ENCODE results near the gene SCD5.

Gene SCD5

GRCh38 chr4:82691431-82691830 lies 107.2 kb downstream of the SCD5 start:
- H3K27me3 Mint-ChIP-seq, result no peaks in the 10 kb centered on the region
- no peaks in the 10 kb centered on the region for H3K4me1 Mint-ChIP-seq (ENCODE audit: low read depth)
- H3K4me3 Mint-ChIP-seq, result no peak overlapping the region
- no peak overlapping the region for H3K27ac Mint-ChIP-seq
- intact Hi-C loops (cut with micrococcal nuclease), result no loop called here
- no peaks in the 10 kb centered on the region for H3K36me3 Mint-ChIP-seq (ENCODE audit: low read depth)
- no peaks in the 10 kb centered on the region for H3K9me3 Mint-ChIP-seq

GRCh38 chr4:82688091-82688795 lies 110.4 kb downstream of the SCD5 start:
- Mint-ChIP-seq H3K4me1 (ENCODE audit: low read depth) (no peaks in the 10 kb centered on the region), H3K27ac (no peak overlapping the region), H3K36me3 (ENCODE audit: low read depth) (no peaks in the 10 kb centered on the region), H3K4me3 (no peak overlapping the region), H3K27me3 (no peaks in the 10 kb centered on the region), H3K9me3 (no peaks in the 10 kb centered on the region)
- intact Hi-C loops (cut with micrococcal nuclease), result no loop called here

GRCh38 chr4:82687531-82687930 lies 111.1 kb downstream of the SCD5 start:
- intact Hi-C loops (cut with micrococcal nuclease), result no loop called here
- no peak overlapping the region for H3K27ac Mint-ChIP-seq
- no peaks in the 10 kb centered on the region for H3K4me1 Mint-ChIP-seq (ENCODE audit: low read depth)
- H3K27me3 Mint-ChIP-seq, result no peaks in the 10 kb centered on the region
- H3K36me3 Mint-ChIP-seq (ENCODE audit: low read depth), result no peaks in the 10 kb centered on the region
- no peak overlapping the region for H3K4me3 Mint-ChIP-seq
- H3K9me3 Mint-ChIP-seq, result no peaks in the 10 kb centered on the region

- no peaks in the 10 kb centered on the region for H3K9me3 Mint-ChIP-seq
- peaks cover 9% of the 10 kb centered on the region for H3K4me1 Mint-ChIP-seq (ENCODE audit: low read depth)
- H3K4me3 Mint-ChIP-seq, result no peak overlapping the region
- no peaks in the 10 kb centered on the region for H3K36me3 Mint-ChIP-seq (ENCODE audit: low read depth)
- intact Hi-C loops (cut with micrococcal nuclease), result no loop called here
- H3K27me3 Mint-ChIP-seq, result no peaks in the 10 kb centered on the region
- no peak overlapping the region for H3K27ac Mint-ChIP-seq
Measured at GRCh38 chr4:82681754-82682153, 116.8 kb downstream of the SCD5 start.

GRCh38 chr4:82680834-82681233 lies 117.8 kb downstream of the SCD5 start:
- intact Hi-C loops (cut with micrococcal nuclease), result no loop called here
- H3K9me3 Mint-ChIP-seq, result no peaks in the 10 kb centered on the region

GRCh38 chr4:82679531-82679930 lies 119.1 kb downstream of the SCD5 start:
- H3K4me1 Mint-ChIP-seq (ENCODE audit: low read depth), result peaks cover 9% of the 10 kb centered on the region
- no peaks in the 10 kb centered on the region for H3K9me3 Mint-ChIP-seq
- H3K36me3 Mint-ChIP-seq (ENCODE audit: low read depth), result no peaks in the 10 kb centered on the region
- intact Hi-C loops (cut with micrococcal nuclease), result no loop called here
- H3K27me3 Mint-ChIP-seq, result no peaks in the 10 kb centered on the region
- no peak overlapping the region for H3K27ac Mint-ChIP-seq
- no peak overlapping the region for H3K4me3 Mint-ChIP-seq

More at GRCh38 chr4:82680834-82681233, 117.8 kb downstream of the SCD5 start:
- H3K27me3 Mint-ChIP-seq, result no peaks in the 10 kb centered on the region
- no peak overlapping the region for H3K27ac Mint-ChIP-seq
- H3K4me1 Mint-ChIP-seq (ENCODE audit: low read depth), result peaks cover 9% of the 10 kb centered on the region
- H3K36me3 Mint-ChIP-seq (ENCODE audit: low read depth), result no peaks in the 10 kb centered on the region
- no peak overlapping the region for H3K4me3 Mint-ChIP-seq

GRCh38 chr4:82678051-82678450 lies 120.5 kb downstream of the SCD5 start:
- no peak overlapping the region for H3K27ac Mint-ChIP-seq
- H3K27me3 Mint-ChIP-seq, result no peaks in the 10 kb centered on the region
- no peaks in the 10 kb centered on the region for H3K36me3 Mint-ChIP-seq (ENCODE audit: low read depth)
- H3K4me3 Mint-ChIP-seq, result no peak overlapping the region
- H3K9me3 Mint-ChIP-seq, result no peaks in the 10 kb centered on the region
- intact Hi-C loops (cut with micrococcal nuclease), result no loop called here
- H3K4me1 Mint-ChIP-seq (ENCODE audit: low read depth), result peaks cover 9% of the 10 kb centered on the region

- H3K4me1 Mint-ChIP-seq (ENCODE audit: low read depth), result peaks cover 9% of the 10 kb centered on the region
- H3K9me3 Mint-ChIP-seq, result no peaks in the 10 kb centered on the region
- intact Hi-C loops (cut with micrococcal nuclease), result no loop called here
- H3K27ac Mint-ChIP-seq, result no peak overlapping the region
- no peaks in the 10 kb centered on the region for H3K27me3 Mint-ChIP-seq
- H3K36me3 Mint-ChIP-seq (ENCODE audit: low read depth), result no peaks in the 10 kb centered on the region
- no peak overlapping the region for H3K4me3 Mint-ChIP-seq
Measured at GRCh38 chr4:82677327-82677726, 121.3 kb downstream of the SCD5 start.

- Mint-ChIP-seq H3K4me3 (no peak overlapping the region), H3K4me1 (ENCODE audit: low read depth) (no peaks in the 10 kb centered on the region), H3K9me3 (no peaks in the 10 kb centered on the region), H3K27ac (no peak overlapping the region), H3K36me3 (ENCODE audit: low read depth) (no peaks in the 10 kb centered on the region), H3K27me3 (no peaks in the 10 kb centered on the region)
- intact Hi-C loops (cut with micrococcal nuclease), result no loop called here
Measured at GRCh38 chr4:82667761-82668480, 130.7 kb downstream of the SCD5 start.

GRCh38 chr4:82666970-82667665 lies 131.5 kb downstream of the SCD5 start:
- H3K27me3 Mint-ChIP-seq, result no peaks in the 10 kb centered on the region
- no peaks in the 10 kb centered on the region for H3K36me3 Mint-ChIP-seq (ENCODE audit: low read depth)
- H3K27ac Mint-ChIP-seq, result no peak overlapping the region
- H3K4me3 Mint-ChIP-seq, result no peak overlapping the region
- intact Hi-C loops (cut with micrococcal nuclease), result no loop called here
- no peaks in the 10 kb centered on the region for H3K9me3 Mint-ChIP-seq
- no peaks in the 10 kb centered on the region for H3K4me1 Mint-ChIP-seq (ENCODE audit: low read depth)

- Mint-ChIP-seq H3K4me3 (no peak overlapping the region), H3K9me3 (no peaks in the 10 kb centered on the region), H3K27me3 (no peaks in the 10 kb centered on the region), H3K27ac (no peak overlapping the region), H3K4me1 (ENCODE audit: low read depth) (no peaks in the 10 kb centered on the region), H3K36me3 (ENCODE audit: low read depth) (no peaks in the 10 kb centered on the region)
- intact Hi-C loops (cut with micrococcal nuclease), result no loop called here
Measured at GRCh38 chr4:82661181-82661992, 137.2 kb downstream of the SCD5 start.

- Mint-ChIP-seq H3K27ac (no peak overlapping the region), H3K9me3 (no peaks in the 10 kb centered on the region), H3K27me3 (peaks cover 2% of the 10 kb centered on the region), H3K4me3 (no peak overlapping the region), H3K4me1 (ENCODE audit: low read depth) (peaks cover 17% of the 10 kb centered on the region), H3K36me3 (ENCODE audit: low read depth) (no peaks in the 10 kb centered on the region)
- intact Hi-C loops (cut with micrococcal nuclease), result no loop called here
Measured at GRCh38 chr4:82652062-82652461, 146.5 kb downstream of the SCD5 start.

GRCh38 chr4:82650868-82651267 lies 147.7 kb downstream of the SCD5 start:
- Mint-ChIP-seq H3K36me3 (ENCODE audit: low read depth) (no peaks in the 10 kb centered on the region), H3K4me3 (no peak overlapping the region), H3K27me3 (peaks cover 2% of the 10 kb centered on the region), H3K4me1 (ENCODE audit: low read depth) (peaks cover 17% of the 10 kb centered on the region), H3K27ac (no peak overlapping the region), H3K9me3 (no peaks in the 10 kb centered on the region)
- intact Hi-C loops (cut with micrococcal nuclease), result no loop called here

GRCh38 chr4:82648356-82648755 lies 150.2 kb downstream of the SCD5 start:
- intact Hi-C loops (cut with micrococcal nuclease), result no loop called here
- no peaks in the 10 kb centered on the region for H3K9me3 Mint-ChIP-seq

More at GRCh38 chr4:82648356-82648755, 150.2 kb downstream of the SCD5 start:
- H3K36me3 Mint-ChIP-seq (ENCODE audit: low read depth), result no peaks in the 10 kb centered on the region
- H3K27ac Mint-ChIP-seq, result no peak overlapping the region
- peaks cover 15% of the 10 kb centered on the region for H3K4me1 Mint-ChIP-seq (ENCODE audit: low read depth)
- no peak overlapping the region for H3K4me3 Mint-ChIP-seq
- H3K27me3 Mint-ChIP-seq, result peaks cover 4% of the 10 kb centered on the region
